Astrocyte (in vitro differentiated cells and primary cell): ENCODE measurements around the gene ANO2. TPM values are rescaled to one million over a fixed set of nuclear protein-coding genes. Genes with fewer than 3 reads are reported as not detected.

Source experiments
- DNase-seq: peaks from one replicate; pipeline ENCODE4 v3.0.0-alpha.2; 2010; ENCODE audit warnings: low read depth
- FAIRE-seq: peaks from 2 replicates; lab custom pipeline; 2011; peaks lifted over from hg19 to GRCh38; lab: Jason Lieb, UNC
- H2AFZ ChIP-seq: 2 replicates; pipeline ENCODE4 v1.6.0; 2012; ENCODE audit warnings: low read depth, low read length, inconsistent platforms
- H3K27ac ChIP-seq: 2 replicates; pipeline ENCODE4 v1.5.1; 2011; ENCODE audit warnings: low read depth, low read length, inconsistent platforms
- H3K27me3 ChIP-seq: 2 replicates; pipeline ENCODE4 v1.6.0; 2011; ENCODE audit warnings: low read length, inconsistent platforms; ENCODE audit not compliant: insufficient read depth
- H3K36me3 ChIP-seq: 2 replicates; pipeline ENCODE4 v1.5.1; 2011; ENCODE audit warnings: low read length, inconsistent platforms; ENCODE audit not compliant: insufficient read depth
- H3K4me1 ChIP-seq: 2 replicates; pipeline ENCODE4 v1.5.1; 2011; ENCODE audit warnings: low read length, inconsistent platforms; ENCODE audit not compliant: insufficient read depth
- H3K4me2 ChIP-seq: 2 replicates; pipeline ENCODE4 v1.6.0; 2012; ENCODE audit warnings: low read length, inconsistent platforms
- H3K4me3 ChIP-seq: 2 replicates; pipeline ENCODE4 v1.5.1; 2011; ENCODE audit warnings: low read depth, mild to moderate bottlenecking, low read length, inconsistent platforms; ENCODE audit not compliant: insufficient read depth
- H3K79me2 ChIP-seq: 2 replicates; pipeline ENCODE4 v1.6.0; 2012; ENCODE audit warnings: mild to moderate bottlenecking, low read length, inconsistent platforms; ENCODE audit not compliant: insufficient read depth
- H3K9ac ChIP-seq: 2 replicates; pipeline ENCODE4 v1.6.0; 2012; ENCODE audit warnings: mild to moderate bottlenecking, low read length, inconsistent platforms
- H3K9me3 ChIP-seq: 2 replicates; pipeline ENCODE4 v1.5.1; 2012; ENCODE audit warnings: low read depth, mild to moderate bottlenecking, low read length, inconsistent platforms; ENCODE audit not compliant: insufficient read depth
- H4K20me1 ChIP-seq: 2 replicates; pipeline ENCODE4 v1.6.0; 2012; ENCODE audit warnings: low read length, inconsistent platforms; ENCODE audit not compliant: insufficient read depth
- H3K27ac Mint-ChIP-seq: one replicate; pipeline ENCODE4 v1.8.0; 2021; ENCODE audit warnings: mild to moderate bottlenecking, mixed read lengths; ENCODE audit not compliant: unreplicated experiment
- H3K27me3 Mint-ChIP-seq: one replicate; pipeline ENCODE4 v1.8.0; 2021; ENCODE audit warnings: low read depth, mixed read lengths; ENCODE audit not compliant: unreplicated experiment
- H3K36me3 Mint-ChIP-seq: one replicate; pipeline ENCODE4 v1.8.0; 2021; ENCODE audit warnings: low read depth, mixed read lengths; ENCODE audit not compliant: unreplicated experiment
- H3K4me1 Mint-ChIP-seq: one replicate; pipeline ENCODE4 v1.8.0; 2021; ENCODE audit warnings: low read depth, mixed read lengths; ENCODE audit not compliant: unreplicated experiment
- H3K4me3 Mint-ChIP-seq: one replicate; pipeline ENCODE4 v1.8.0; 2021; ENCODE audit warnings: mild to moderate bottlenecking, moderate library complexity, mixed read lengths; ENCODE audit not compliant: unreplicated experiment
- H3K9me3 Mint-ChIP-seq: one replicate; pipeline ENCODE4 v1.8.0; 2021; ENCODE audit warnings: mild to moderate bottlenecking, mixed read lengths; ENCODE audit not compliant: unreplicated experiment
- EZH2 ChIP-seq: IDR thresholded peaks from 2 replicates; pipeline ENCODE4 v1.6.1; 2012; ENCODE audit warnings: mild to moderate bottlenecking, low read length, inconsistent platforms; ENCODE audit not compliant: insufficient read depth
- total RNA-seq: library from RNA; stranded (reverse); gene quantifications from 2 replicates; pipeline ENCODE4 v1.2.1, GENCODE V29; 2021
- TF ChIP-seq, protein P1 (sequence below): IDR thresholded peaks from 2 replicates; pipeline ENCODE4 v1.5.1; 2011; ENCODE audit warnings: low read depth, mild to moderate bottlenecking, inconsistent platforms, low read length, moderate library complexity; ENCODE audit not compliant: insufficient read depth

The ANO2 gene
- total RNA-seq, 1 donor from 2014 or later = 0.93 TPM

DNA sequence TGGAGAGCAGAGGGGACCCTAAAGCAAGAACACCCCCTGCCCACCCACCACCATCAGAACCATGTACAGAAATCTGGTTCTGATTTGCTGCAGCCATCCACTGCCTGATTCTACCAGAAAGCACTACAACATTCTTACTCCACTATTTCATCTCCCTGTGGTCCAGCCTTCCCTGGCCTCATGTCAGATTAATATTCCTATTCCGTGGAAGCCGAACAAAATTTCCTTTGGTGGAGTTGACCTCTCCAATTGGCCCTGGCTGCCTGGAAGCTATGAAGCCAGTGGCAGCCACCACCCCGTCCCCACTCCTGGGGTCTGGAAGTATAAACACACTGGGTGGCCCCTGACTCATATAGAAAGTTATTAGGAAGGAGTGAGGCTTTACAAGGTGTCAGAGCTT is 60.2 kb downstream of the ANO2 start:
- Mint-ChIP-seq H3K4me3 (no peak overlapping the region), H3K27me3 (peaks cover 14% of the 10 kb centered on the region), H3K9me3 (peaks cover 2% of the 10 kb centered on the region), H3K27ac (no peak overlapping the region), H3K4me1 (no peaks in the 10 kb centered on the region), H3K36me3 (no peaks in the 10 kb centered on the region)
- Histone ChIP-seq H3K27me3 (no peaks in the 10 kb centered on the region), H4K20me1 (no peaks in the 10 kb centered on the region), H3K9me3 (no peaks in the 10 kb centered on the region), H3K9ac (no peak overlapping the region), H2AFZ (no peak overlapping the region), H3K79me2 (no peaks in the 10 kb centered on the region), H3K27ac (no peak overlapping the region), H3K4me3 (no peak overlapping the region), H3K4me1 (no peaks in the 10 kb centered on the region), H3K4me2 (no peak overlapping the region), H3K36me3 (no peaks in the 10 kb centered on the region)
- FAIRE-seq = no peak
- TF ChIP-seq, protein P1, sequence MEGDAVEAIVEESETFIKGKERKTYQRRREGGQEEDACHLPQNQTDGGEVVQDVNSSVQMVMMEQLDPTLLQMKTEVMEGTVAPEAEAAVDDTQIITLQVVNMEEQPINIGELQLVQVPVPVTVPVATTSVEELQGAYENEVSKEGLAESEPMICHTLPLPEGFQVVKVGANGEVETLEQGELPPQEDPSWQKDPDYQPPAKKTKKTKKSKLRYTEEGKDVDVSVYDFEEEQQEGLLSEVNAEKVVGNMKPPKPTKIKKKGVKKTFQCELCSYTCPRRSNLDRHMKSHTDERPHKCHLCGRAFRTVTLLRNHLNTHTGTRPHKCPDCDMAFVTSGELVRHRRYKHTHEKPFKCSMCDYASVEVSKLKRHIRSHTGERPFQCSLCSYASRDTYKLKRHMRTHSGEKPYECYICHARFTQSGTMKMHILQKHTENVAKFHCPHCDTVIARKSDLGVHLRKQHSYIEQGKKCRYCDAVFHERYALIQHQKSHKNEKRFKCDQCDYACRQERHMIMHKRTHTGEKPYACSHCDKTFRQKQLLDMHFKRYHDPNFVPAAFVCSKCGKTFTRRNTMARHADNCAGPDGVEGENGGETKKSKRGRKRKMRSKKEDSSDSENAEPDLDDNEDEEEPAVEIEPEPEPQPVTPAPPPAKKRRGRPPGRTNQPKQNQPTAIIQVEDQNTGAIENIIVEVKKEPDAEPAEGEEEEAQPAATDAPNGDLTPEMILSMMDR = no peak
- TF ChIP-seq EZH2 = no peak
- no peak for DNase-seq

DNA sequence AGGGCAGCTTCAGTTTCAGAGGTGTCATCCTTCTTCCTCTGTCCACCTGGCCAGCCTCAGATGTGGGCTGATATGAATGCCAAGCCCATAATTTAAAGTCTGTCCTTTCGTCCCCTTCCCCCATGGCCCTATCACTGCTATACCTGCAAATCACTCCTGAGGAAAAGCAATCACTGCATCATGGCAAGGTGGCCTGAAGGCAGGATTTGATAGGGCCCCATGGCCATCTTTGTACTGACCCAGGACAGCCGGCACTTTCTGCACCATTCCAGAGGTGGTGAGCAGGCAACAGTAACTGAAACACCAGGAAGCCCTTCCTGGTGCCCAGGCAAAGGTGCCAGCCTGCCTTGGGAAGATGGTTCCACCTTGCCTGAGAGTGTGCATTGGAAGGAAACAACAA is 60.8 kb downstream of the ANO2 start:
- no peaks in the 10 kb centered on the region for H3K9me3 ChIP-seq
- H3K27ac Mint-ChIP-seq = no peak overlapping the region
- no peaks in the 10 kb centered on the region for H3K27me3 ChIP-seq
- no peaks in the 10 kb centered on the region for H3K4me1 Mint-ChIP-seq
- H3K36me3 ChIP-seq = no peaks in the 10 kb centered on the region
- H3K4me3 ChIP-seq = no peak overlapping the region
- no peaks in the 10 kb centered on the region for H3K36me3 Mint-ChIP-seq
- H3K4me2 ChIP-seq = no peak overlapping the region
- H3K4me1 ChIP-seq = no peaks in the 10 kb centered on the region
- DNase-seq (no peak), FAIRE-seq (no peak)
- no peak overlapping the region for H3K9ac ChIP-seq
- no peak overlapping the region for H2AFZ ChIP-seq
- H3K79me2 ChIP-seq = no peaks in the 10 kb centered on the region
- no peaks in the 10 kb centered on the region for H4K20me1 ChIP-seq
- peaks cover 2% of the 10 kb centered on the region for H3K9me3 Mint-ChIP-seq
- peaks cover 14% of the 10 kb centered on the region for H3K27me3 Mint-ChIP-seq
- TF ChIP-seq, protein P1 = no peak
- TF ChIP-seq EZH2 = no peak
- H3K4me3 Mint-ChIP-seq = no peak overlapping the region
- H3K27ac ChIP-seq = no peak overlapping the region

DNA sequence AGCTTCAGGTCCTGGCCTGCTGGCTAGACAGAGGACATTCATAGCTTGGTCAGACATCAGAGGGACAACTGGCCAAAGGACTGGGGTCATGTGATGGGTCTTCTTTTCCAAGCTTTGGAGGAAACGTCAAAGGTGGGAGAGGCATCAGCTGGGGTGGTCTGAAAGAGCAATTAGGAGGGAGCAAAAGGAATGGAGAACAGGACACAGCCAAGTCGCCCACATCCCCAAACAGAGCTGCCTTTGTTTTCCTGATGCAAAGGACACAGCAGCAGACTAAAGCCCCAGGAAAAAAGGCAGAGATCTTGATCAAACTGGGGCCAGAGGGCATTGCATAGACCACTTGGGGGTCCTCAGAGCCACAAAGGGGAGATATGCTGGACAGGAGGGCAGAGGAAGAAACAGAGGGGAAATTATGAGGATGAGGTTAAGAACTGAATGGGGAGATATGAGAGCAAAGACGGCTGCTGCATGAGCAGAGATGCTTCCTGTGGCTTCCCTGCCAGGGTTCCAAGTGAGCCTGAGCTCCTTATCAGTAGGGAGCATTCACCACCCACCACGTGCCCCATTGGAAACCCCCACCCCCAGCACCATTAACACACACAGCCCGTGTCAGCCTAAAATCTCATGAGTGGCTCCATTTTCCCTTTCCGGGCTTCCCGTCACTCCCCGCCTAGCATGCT is 62.4 kb downstream of the ANO2 start:
- TF ChIP-seq EZH2 = no peak
- TF ChIP-seq, protein P1 = no peak
- Histone ChIP-seq H3K36me3 (no peaks in the 10 kb centered on the region), H3K27me3 (no peaks in the 10 kb centered on the region), H4K20me1 (no peaks in the 10 kb centered on the region), H3K4me2 (no peak overlapping the region), H3K27ac (no peak overlapping the region), H3K4me3 (no peak overlapping the region), H3K9ac (no peak overlapping the region), H2AFZ (no peak overlapping the region), H3K9me3 (no peaks in the 10 kb centered on the region), H3K4me1 (no peaks in the 10 kb centered on the region), H3K79me2 (no peaks in the 10 kb centered on the region)
- DNase-seq (no peak), FAIRE-seq (no peak)
- Mint-ChIP-seq H3K36me3 (no peaks in the 10 kb centered on the region), H3K4me1 (no peaks in the 10 kb centered on the region), H3K4me3 (no peak overlapping the region), H3K9me3 (no peaks in the 10 kb centered on the region), H3K27ac (no peak overlapping the region), H3K27me3 (peaks cover 14% of the 10 kb centered on the region)
